Fibroblast of lung (primary cell): ENCODE data around the gene CHST9. TPM values are rescaled to one million over a fixed set of nuclear protein-coding genes. Genes with fewer than 3 reads are reported as not detected.

Source experiments
- DNase-seq, 2 donors: peaks; one replicate each; pipeline versions ENCODE4 v3.0.0 to v3.0.0-alpha.2; 2010; ENCODE audit warnings: low read depth in 2 of 2
- H2AFZ ChIP-seq: 2 replicates; pipeline ENCODE4 v1.5.1; 2012; ENCODE audit warnings: low read length, control low read depth, inconsistent platforms
- H3K27ac ChIP-seq: 2 replicates; pipeline ENCODE4 v1.5.1; 2011; ENCODE audit warnings: low read length, control low read depth; ENCODE audit not compliant: insufficient read depth
- H3K27me3 ChIP-seq: 2 replicates; pipeline ENCODE4 v1.5.1; 2011; ENCODE audit warnings: mild to moderate bottlenecking, low read length; ENCODE audit not compliant: control insufficient read depth, insufficient read depth
- H3K36me3 ChIP-seq: 2 replicates; pipeline ENCODE4 v1.5.1; 2011; ENCODE audit warnings: low read length; ENCODE audit not compliant: control insufficient read depth, insufficient read depth
- H3K4me1 ChIP-seq: 2 replicates; pipeline ENCODE4 v1.5.1; 2011; ENCODE audit warnings: low read length; ENCODE audit not compliant: control insufficient read depth, insufficient read depth; ENCODE audit errors: extremely low read depth
- H3K4me2 ChIP-seq: 2 replicates; pipeline ENCODE4 v1.5.1; 2011; ENCODE audit warnings: low read length, control low read depth; ENCODE audit not compliant: insufficient read depth; ENCODE audit errors: extremely low read depth
- H3K4me3 ChIP-seq, 4 experiments: fragments of 200-600 bp in 1 of 4; sonication (generic) in 1 of 4; replicated peaks in 1 of 4; 2 replicates each; pipeline ENCODE4 v1.5.1; 2011 to 2016; ENCODE audit warnings: low read length in 4 of 4, low read depth in 3 of 4, mild to moderate bottlenecking in 3 of 4, control low read depth in 2 of 4, inconsistent platforms in 1 of 4, mixed read lengths in 1 of 4; ENCODE audit not compliant: insufficient read depth in 1 of 4; ENCODE audit errors: control extremely low read depth in 1 of 4
- H3K79me2 ChIP-seq: 2 replicates; pipeline ENCODE4 v1.5.1; 2012; ENCODE audit warnings: mild to moderate bottlenecking, low read length, inconsistent platforms; ENCODE audit not compliant: control insufficient read depth, insufficient read depth
- H3K9ac ChIP-seq: 2 replicates; pipeline ENCODE4 v1.5.1; 2011; ENCODE audit warnings: mild to moderate bottlenecking, low read length, control low read depth; ENCODE audit not compliant: insufficient read depth
- H3K9me3 ChIP-seq: 2 replicates; pipeline ENCODE4 v1.5.1; 2012; ENCODE audit warnings: low read depth, low read length; ENCODE audit not compliant: control insufficient read depth, insufficient read depth
- H4K20me1 ChIP-seq: 2 replicates; pipeline ENCODE4 v1.5.1; 2011; ENCODE audit warnings: low read length; ENCODE audit not compliant: control insufficient read depth, insufficient read depth; ENCODE audit errors: extremely low read depth
- EZH2 ChIP-seq: IDR thresholded peaks from 2 replicates; pipeline ENCODE4 v1.5.1; 2012; ENCODE audit warnings: low read length, control low read depth, mild to moderate bottlenecking; ENCODE audit errors: missing control alignments
- polyA plus RNA-seq, 2 donors: library from polyadenylated mRNA; depleted of rRNA in 1 of 2; stranded (reverse) in 1 of 2; unstranded in 1 of 2; fragments of >200 nt; gene quantifications; 2 replicates each; pipeline ENCODE4 v1.2.1, GENCODE V29; 2011 to 2012; ENCODE audit warnings: missing spikeins in 1 of 2
- total RNA-seq: library from RNA; depleted of rRNA; stranded (reverse); fragments of >200 nt; gene quantifications from 2 replicates; pipeline ENCODE4 v1.2.1, GENCODE V29; 2014
- TF ChIP-seq, protein P1 (sequence below), 2 donors: IDR thresholded peaks in 1 of 2; conservative IDR thresholded peaks in 1 of 2; 1 replicate in 1 of 2; 2 replicates in 1 of 2; pipeline ENCODE4 v1.5.1; 2011 to 2012; ENCODE audit warnings: low read length in 2 of 2, control low read depth in 1 of 2, inconsistent platforms in 1 of 2, low read depth in 1 of 2, mild to moderate bottlenecking in 1 of 2

CHST9 gene
- total and polyA plus RNA-seq, 2 donors (not counting 1 experiment from before 2014, with no cell fraction given), result not detected

DNA sequence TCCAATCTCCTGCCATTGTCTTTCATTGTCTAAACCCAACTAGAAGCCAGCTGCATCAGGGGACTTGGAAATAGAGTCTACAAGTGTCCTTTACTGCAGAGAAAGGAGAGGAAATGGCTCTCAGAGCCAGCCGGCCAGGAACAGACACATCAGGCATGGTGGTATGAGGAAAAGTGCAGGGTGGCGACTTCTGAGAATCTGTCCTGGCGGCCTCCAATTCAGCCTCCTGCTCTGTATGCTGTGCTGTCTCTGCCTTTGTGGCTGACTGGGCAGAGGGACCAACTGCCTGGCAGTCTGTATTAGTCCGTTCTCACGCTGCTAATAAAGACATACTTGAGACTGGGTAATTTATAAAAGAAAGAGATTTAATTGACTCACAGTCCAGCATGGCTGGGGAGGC, 282.8 kb downstream of the CHST9 start:
- Histone ChIP-seq H2AFZ (no peak overlapping the region), H3K79me2 (no peaks in the 10 kb centered on the region), H3K36me3 (no peaks in the 10 kb centered on the region), H4K20me1 (no peaks in the 10 kb centered on the region), H3K4me2 (no peak overlapping the region), H3K4me3 (no peak overlapping the region), H3K9ac (no peak overlapping the region), H3K27ac (no peak overlapping the region), H3K27me3 (no peaks in the 10 kb centered on the region), H3K4me1 (no peaks in the 10 kb centered on the region), H3K9me3 (no peaks in the 10 kb centered on the region)
- TF ChIP-seq EZH2, result no peak
- TF ChIP-seq, protein P1, sequence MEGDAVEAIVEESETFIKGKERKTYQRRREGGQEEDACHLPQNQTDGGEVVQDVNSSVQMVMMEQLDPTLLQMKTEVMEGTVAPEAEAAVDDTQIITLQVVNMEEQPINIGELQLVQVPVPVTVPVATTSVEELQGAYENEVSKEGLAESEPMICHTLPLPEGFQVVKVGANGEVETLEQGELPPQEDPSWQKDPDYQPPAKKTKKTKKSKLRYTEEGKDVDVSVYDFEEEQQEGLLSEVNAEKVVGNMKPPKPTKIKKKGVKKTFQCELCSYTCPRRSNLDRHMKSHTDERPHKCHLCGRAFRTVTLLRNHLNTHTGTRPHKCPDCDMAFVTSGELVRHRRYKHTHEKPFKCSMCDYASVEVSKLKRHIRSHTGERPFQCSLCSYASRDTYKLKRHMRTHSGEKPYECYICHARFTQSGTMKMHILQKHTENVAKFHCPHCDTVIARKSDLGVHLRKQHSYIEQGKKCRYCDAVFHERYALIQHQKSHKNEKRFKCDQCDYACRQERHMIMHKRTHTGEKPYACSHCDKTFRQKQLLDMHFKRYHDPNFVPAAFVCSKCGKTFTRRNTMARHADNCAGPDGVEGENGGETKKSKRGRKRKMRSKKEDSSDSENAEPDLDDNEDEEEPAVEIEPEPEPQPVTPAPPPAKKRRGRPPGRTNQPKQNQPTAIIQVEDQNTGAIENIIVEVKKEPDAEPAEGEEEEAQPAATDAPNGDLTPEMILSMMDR (conservative IDR thresholded peaks at IDR 0.05 in 1 of 2, IDR thresholded peaks at IDR 0.05 in 1 of 2; ENCODE audit: low read depth in 1 of 2, low read length in 2 of 2), result no peak
- DNase-seq, result no peak

- Histone ChIP-seq H3K9ac (no peak overlapping the region), H3K79me2 (no peaks in the 10 kb centered on the region), H3K9me3 (no peaks in the 10 kb centered on the region), H2AFZ (no peak overlapping the region), H3K27ac (no peak overlapping the region), H3K27me3 (no peaks in the 10 kb centered on the region), H3K4me3 (no peak overlapping the region), H3K4me2 (no peak overlapping the region), H3K4me1 (no peaks in the 10 kb centered on the region), H4K20me1 (no peaks in the 10 kb centered on the region), H3K36me3 (no peaks in the 10 kb centered on the region)
- DNase-seq, result no peak
- no peak for TF ChIP-seq EZH2
- TF ChIP-seq, protein P1 (conservative IDR thresholded peaks at IDR 0.05 in 1 of 2, IDR thresholded peaks at IDR 0.05 in 1 of 2; ENCODE audit: low read depth in 1 of 2, low read length in 2 of 2), result no peak
Observed at GRCh38 chr18:26901020-26901419, 284.1 kb downstream of the CHST9 start.

- H3K4me1 ChIP-seq, result no peaks in the 10 kb centered on the region
- DNase-seq, result no peak
- H3K9me3 ChIP-seq, result no peaks in the 10 kb centered on the region
- no peak overlapping the region for H3K4me3 ChIP-seq
- H3K27ac ChIP-seq, result no peak overlapping the region
- no peak overlapping the region for H2AFZ ChIP-seq
- TF ChIP-seq EZH2, result no peak
- TF ChIP-seq, protein P1 (conservative IDR thresholded peaks at IDR 0.05 in 1 of 2, IDR thresholded peaks at IDR 0.05 in 1 of 2; ENCODE audit: low read depth in 1 of 2, low read length in 2 of 2), result no peak
- H4K20me1 ChIP-seq, result no peaks in the 10 kb centered on the region
- H3K27me3 ChIP-seq, result no peaks in the 10 kb centered on the region
- no peak overlapping the region for H3K4me2 ChIP-seq
- H3K36me3 ChIP-seq, result no peaks in the 10 kb centered on the region
- no peak overlapping the region for H3K9ac ChIP-seq
- no peaks in the 10 kb centered on the region for H3K79me2 ChIP-seq
Observed at GRCh38 chr18:26894426-26894825, 290.7 kb downstream of the CHST9 start.
